GM19463 (cell line): ENCODE measurements around the gene EBF4.
"Not testable (repeated sequence)": the region's sequence is repeated elsewhere in the genome, so short reads cannot be mapped to it uniquely, and the experiment has no call there.

Experiments
- ATAC-seq: cut with Tn5 transposase; IDR thresholded peaks from one replicate; pipeline ENCODE4 v1.9.1; 2021; ENCODE audit warnings: mild to moderate bottlenecking, moderate library complexity; ENCODE audit not compliant: unreplicated experiment

The EBF4 gene

GRCh38 chr20:2807929-2808328 is 115.3 kb downstream of the EBF4 start:
- ATAC-seq, result not testable (repeated sequence)

- ATAC-seq, result no peak
Observed at GRCh38 chr20:2809690-2810089, 117.1 kb downstream of the EBF4 start.
